Kidney epithelial cell (primary cell): ENCODE results near the gene DLST. TPM values are rescaled to one million over a fixed set of nuclear protein-coding genes. Genes with fewer than 3 reads are reported as not detected.

Experiments used
- DNase-seq: peaks from one replicate; pipeline ENCODE4 v3.0.0-alpha.2; 2010; ENCODE audit warnings: low read depth
- H3K27me3 ChIP-seq: 2 replicates; pipeline ENCODE4 v1.6.0; 2011; ENCODE audit warnings: low read length; ENCODE audit not compliant: control insufficient read depth, insufficient read depth
- H3K36me3 ChIP-seq: 2 replicates; pipeline ENCODE4 v1.5.1; 2011; ENCODE audit warnings: low read length; ENCODE audit not compliant: control insufficient read depth, insufficient read depth
- H3K4me3 ChIP-seq: 2 replicates; pipeline ENCODE4 v1.5.1; 2011; ENCODE audit warnings: low read depth, mild to moderate bottlenecking, control low read depth, low read length
- total RNA-seq: library from RNA; depleted of rRNA; stranded (reverse); fragments of >200 nt; gene quantifications from 2 replicates; pipeline ENCODE4 v1.2.3, GENCODE V29; 2015
- TF ChIP-seq, protein P1 (sequence below): IDR thresholded peaks from 2 replicates; pipeline ENCODE4 v1.5.1; 2011; ENCODE audit warnings: mild to moderate bottlenecking, moderate library complexity, low read length, control low read depth, inconsistent platforms; ENCODE audit not compliant: insufficient read depth, poor library complexity, severe bottlenecking

The DLST gene
- total RNA-seq, 1 donor from 2014 or later, result 84.1 TPM

DNA sequence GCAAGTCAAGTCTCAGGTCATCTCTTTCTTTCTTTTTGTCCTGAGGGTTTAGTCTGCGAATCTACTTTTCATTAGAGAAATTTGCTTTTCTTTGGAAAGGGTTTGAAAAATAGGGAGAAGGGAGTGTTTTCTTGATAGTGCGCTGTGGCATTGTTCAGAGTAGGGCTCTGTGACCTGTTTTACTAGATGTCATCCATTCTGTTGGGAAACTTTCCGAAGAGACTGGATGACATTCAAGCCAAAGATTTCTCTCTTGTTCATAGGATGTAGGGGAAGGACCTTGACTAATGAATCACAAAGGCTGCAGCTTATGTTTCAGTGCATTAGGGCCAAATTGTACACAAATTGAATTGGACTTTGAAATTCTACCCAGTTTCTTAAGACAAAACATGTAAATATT lies 14.7 kb downstream of the DLST start:
- DNase-seq, result no peak
- Histone ChIP-seq H3K27me3 (no peaks in the 10 kb centered on the region), H3K4me3 (no peak overlapping the region), H3K36me3 (peaks cover 4% of the 10 kb centered on the region)
- TF ChIP-seq, protein P1, sequence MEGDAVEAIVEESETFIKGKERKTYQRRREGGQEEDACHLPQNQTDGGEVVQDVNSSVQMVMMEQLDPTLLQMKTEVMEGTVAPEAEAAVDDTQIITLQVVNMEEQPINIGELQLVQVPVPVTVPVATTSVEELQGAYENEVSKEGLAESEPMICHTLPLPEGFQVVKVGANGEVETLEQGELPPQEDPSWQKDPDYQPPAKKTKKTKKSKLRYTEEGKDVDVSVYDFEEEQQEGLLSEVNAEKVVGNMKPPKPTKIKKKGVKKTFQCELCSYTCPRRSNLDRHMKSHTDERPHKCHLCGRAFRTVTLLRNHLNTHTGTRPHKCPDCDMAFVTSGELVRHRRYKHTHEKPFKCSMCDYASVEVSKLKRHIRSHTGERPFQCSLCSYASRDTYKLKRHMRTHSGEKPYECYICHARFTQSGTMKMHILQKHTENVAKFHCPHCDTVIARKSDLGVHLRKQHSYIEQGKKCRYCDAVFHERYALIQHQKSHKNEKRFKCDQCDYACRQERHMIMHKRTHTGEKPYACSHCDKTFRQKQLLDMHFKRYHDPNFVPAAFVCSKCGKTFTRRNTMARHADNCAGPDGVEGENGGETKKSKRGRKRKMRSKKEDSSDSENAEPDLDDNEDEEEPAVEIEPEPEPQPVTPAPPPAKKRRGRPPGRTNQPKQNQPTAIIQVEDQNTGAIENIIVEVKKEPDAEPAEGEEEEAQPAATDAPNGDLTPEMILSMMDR, result no peak

DNA sequence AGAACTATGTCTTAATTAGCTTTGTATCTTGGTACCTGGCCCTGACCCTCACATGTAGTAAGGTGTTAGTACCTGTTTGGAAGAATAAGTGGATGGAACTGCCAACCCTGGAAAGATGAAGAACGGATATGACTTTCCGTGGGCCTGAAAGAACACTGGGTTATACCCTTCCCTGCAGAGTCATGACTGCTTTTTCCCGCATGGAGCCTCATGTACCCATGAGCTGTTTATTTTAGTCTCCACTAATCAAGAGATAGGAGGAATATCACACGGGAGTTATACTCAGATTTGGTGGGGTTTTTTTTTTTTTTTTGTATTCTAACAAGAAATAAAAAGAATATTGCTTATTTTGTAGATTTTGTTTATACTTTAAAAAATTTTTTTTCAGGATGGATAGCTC lies 15.9 kb downstream of the DLST start:
- Histone ChIP-seq H3K4me3 (no peak overlapping the region), H3K36me3 (peaks cover 1% of the 10 kb centered on the region)
- TF ChIP-seq, protein P1, result no peak

DNA sequence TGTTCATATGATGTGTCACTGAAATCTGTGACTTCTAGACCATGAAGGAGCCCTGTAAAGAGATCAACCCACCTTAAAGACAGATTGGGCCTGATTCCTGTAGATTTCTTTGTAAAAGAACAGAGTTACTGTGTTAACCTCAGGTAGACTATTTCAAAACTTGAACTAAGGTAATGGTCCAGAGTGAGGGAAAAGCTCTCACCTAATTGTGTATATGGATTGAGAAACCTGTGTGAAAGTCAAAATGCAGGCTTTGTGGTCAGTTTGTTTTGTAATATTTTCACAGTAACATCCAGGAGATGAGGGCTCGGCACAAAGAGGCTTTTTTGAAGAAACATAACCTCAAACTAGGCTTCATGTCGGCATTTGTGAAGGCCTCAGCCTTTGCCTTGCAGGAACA lies 16.4 kb downstream of the DLST start:
- Histone ChIP-seq H3K4me3 (no peak overlapping the region), H3K36me3 (peaks cover 1% of the 10 kb centered on the region), H3K27me3 (no peaks in the 10 kb centered on the region)
- DNase-seq, result no peak
- TF ChIP-seq, protein P1, result no peak

More for the DNA sequence above, 15.9 kb downstream of the DLST start:
- H3K27me3 ChIP-seq, result no peaks in the 10 kb centered on the region
- no peak for DNase-seq

DNA sequence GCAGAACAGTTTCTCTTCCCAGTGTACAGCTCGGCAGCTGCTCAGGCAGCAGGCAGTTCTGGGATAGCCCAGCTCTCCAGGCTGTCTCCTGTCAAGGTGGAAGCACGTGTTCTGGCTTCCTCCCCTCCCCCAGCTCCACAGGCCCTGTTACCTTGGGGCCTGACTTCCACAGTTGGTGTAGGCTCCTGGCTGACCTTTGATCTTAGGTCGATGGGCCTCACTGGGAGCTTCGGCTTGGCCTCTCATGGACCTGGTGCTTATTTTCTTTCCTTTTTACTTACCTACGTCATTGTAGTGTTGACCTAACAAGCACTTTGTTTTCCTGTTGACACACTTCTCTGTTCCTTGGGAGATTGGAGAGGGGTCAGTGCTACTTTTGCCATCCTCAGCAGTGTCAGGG lies 17.0 kb downstream of the DLST start:
- Histone ChIP-seq H3K4me3 (no peak overlapping the region), H3K36me3 (peaks cover 1% of the 10 kb centered on the region), H3K27me3 (no peaks in the 10 kb centered on the region)
- no peak for DNase-seq
- TF ChIP-seq, protein P1, result no peak

DNA sequence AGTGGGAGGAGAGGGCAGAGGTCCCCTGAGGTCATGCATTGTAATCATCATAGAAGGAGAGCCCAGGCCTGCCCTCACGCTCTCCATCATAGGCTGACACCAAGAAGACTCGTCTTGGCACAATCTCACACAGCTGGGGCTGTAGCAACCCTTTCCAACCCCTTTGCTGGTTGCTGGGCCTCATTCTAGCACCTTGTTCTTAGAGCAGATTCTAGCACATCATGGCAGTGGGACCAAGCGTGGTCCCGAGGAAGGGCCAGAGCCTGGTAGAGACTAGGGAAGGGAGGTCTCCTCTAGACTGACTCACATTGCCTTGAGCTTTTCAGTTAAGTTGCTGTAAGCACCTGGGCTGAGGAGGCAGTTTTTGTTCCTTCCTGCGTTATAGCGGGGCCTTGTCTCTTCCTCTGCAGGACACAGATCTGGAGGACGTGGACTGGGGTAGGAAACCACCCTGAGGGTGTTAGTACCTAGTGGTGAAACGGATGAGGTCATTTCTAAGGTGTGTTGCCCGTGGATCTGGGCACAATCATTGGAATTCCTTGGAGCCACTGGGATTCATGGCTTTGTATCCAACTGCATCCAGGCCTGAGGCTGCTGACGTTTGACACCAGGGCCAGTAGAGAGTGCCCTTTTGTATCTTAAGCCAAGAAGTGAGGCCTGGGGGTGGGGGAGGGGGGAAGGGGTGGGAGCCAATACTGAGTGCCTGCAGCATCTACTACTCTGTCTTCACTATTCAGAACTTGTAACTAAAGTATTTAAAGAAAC lies 21.4 kb downstream of the DLST start:
- Histone ChIP-seq H3K36me3 (peaks cover 3% of the 10 kb centered on the region), H3K27me3 (no peaks in the 10 kb centered on the region), H3K4me3 (no peak overlapping the region)
- TF ChIP-seq, protein P1, result no peak
- no peak for DNase-seq
